ENCODE data around the gene GPI. TPM values are rescaled to one million over a fixed set of nuclear protein-coding genes. Genes with fewer than 3 reads are reported as not detected.
A peak's percentile ranks its signal among the peaks of the same experiment; 100 is the strongest.
"Not testable (repeated sequence)": the region's sequence is repeated elsewhere in the genome, so short reads cannot be mapped to it uniquely, and the experiment has no call there.

Gene GPI
- total RNA-seq, 3 donors from 2014 or later (not counting 1 experiment from before 2014, with no cell fraction given), result 98.5 to 132 (median 104) TPM

DNA sequence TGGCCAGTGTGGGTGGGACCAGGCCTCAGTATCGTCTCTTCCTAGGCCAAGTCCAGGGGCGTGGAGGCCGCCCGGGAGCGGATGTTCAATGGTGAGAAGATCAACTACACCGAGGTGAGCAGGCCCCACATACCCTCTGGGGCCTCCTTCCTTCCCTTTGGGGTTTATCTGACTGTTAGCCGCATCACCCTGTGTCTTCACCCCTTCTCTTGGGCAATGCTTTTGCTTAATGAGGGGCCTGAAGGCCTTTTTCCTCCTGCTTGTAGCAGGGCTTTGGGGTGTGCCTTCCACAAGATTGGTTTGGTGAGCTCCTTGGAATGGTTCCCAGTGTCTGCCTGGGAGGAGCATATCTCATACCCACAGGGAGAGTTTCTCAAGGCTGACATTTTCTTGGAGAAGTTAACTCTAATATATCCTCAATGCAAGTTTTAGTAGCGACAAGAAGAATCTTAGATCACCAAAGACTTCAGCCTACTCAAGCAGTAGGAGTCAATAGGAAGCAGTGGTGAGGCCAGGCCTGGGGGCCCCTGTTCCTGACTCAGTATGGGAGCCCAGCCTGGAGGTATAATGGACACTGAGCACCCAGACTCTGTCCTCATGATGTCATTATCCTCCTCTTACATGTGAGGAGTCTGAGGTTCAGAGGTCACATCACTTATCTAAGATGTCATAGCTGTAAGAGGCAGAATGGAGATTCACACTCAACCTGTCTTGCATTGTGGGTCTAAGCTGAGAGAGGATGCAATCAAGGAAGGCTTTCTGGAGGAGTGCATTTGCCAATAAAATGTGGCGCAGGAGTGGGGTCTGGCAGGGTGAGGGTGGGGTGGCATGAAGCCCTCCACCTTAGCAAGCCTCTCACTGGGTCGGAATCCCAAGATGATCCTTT lies 2.0 kb downstream of the GPI start:
- H3K36me3 Mint-ChIP-seq, result no peaks in the 10 kb centered on the region
- intact Hi-C loops (cut with micrococcal nuclease), result no loop called here
- WGBS (ENCODE audit: insufficient coverage), result 82% methylated on average over 10 of the region's 10 CpGs

DNA sequence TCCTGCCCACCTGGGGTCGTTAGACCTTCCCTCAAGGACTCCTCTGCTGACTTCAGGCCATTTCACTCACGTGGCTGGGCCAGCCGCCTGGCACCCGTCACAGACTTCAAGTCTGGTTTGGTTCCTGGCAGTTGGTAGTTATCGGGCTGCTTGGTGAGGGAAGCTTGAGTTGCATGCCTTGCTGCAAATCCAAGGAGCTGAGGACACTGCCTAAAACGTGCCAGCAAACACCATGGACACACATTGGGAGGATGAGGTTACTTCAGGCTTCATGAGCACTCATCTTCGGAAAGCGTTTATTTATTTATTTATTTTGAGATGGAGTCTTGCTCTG lies 2.6 kb downstream of the GPI start:
- no peak overlapping the region for H3K4me3 ChIP-seq (ENCODE audit: low read length)
- no peak for DNase-seq
- TF ChIP-seq, protein P1, sequence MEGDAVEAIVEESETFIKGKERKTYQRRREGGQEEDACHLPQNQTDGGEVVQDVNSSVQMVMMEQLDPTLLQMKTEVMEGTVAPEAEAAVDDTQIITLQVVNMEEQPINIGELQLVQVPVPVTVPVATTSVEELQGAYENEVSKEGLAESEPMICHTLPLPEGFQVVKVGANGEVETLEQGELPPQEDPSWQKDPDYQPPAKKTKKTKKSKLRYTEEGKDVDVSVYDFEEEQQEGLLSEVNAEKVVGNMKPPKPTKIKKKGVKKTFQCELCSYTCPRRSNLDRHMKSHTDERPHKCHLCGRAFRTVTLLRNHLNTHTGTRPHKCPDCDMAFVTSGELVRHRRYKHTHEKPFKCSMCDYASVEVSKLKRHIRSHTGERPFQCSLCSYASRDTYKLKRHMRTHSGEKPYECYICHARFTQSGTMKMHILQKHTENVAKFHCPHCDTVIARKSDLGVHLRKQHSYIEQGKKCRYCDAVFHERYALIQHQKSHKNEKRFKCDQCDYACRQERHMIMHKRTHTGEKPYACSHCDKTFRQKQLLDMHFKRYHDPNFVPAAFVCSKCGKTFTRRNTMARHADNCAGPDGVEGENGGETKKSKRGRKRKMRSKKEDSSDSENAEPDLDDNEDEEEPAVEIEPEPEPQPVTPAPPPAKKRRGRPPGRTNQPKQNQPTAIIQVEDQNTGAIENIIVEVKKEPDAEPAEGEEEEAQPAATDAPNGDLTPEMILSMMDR (IDR thresholded peaks at IDR 0.05), result no peak
- no peaks in the 10 kb centered on the region for H3K9me3 ChIP-seq (ENCODE audit: control insufficient read depth, insufficient read depth, low read length)
- no peaks in the 10 kb centered on the region for H3K36me3 Mint-ChIP-seq
- H3K4me1 Mint-ChIP-seq, result peaks cover 26 to 39% of the 10 kb centered on the region in 2 donors
- no peak for ATAC-seq
- peaks cover 36% of the 10 kb centered on the region for H3K36me3 ChIP-seq (ENCODE audit: control insufficient read depth, insufficient read depth, low read length)
- H3K4me3 Mint-ChIP-seq, result no peak overlapping the region
- no peak overlapping the region for H3K27ac ChIP-seq (ENCODE audit: low read length)
- peaks cover 23% of the 10 kb centered on the region for H3K4me1 ChIP-seq (ENCODE audit: control insufficient read depth, insufficient read depth, low read length)
- H3K27ac Mint-ChIP-seq, result no peak overlapping the region
- no peaks in the 10 kb centered on the region for H3K9me3 Mint-ChIP-seq
- H3K27me3 ChIP-seq (ENCODE audit: control insufficient read depth, insufficient read depth, low read length), result no peaks in the 10 kb centered on the region
- WGBS (ENCODE audit: insufficient coverage), result 95% methylated on average over 8 of the region's 8 CpGs
- intact Hi-C loops (cut with micrococcal nuclease), result no loop called here
- H3K27me3 Mint-ChIP-seq (ENCODE audit: low read depth in 2 of 2), result no peaks in the 10 kb centered on the region

More for the DNA sequence above, 2.0 kb downstream of the GPI start:
- peak overlapping the region; percentile 88 for H3K4me3 Mint-ChIP-seq
- H3K4me1 Mint-ChIP-seq, result peaks cover 26 to 39% of the 10 kb centered on the region in 2 donors
- Histone ChIP-seq H3K27ac (ENCODE audit: low read length) (peak overlapping the region; percentile 9), H3K27me3 (ENCODE audit: control insufficient read depth, insufficient read depth, low read length) (no peaks in the 10 kb centered on the region), H3K4me1 (ENCODE audit: control insufficient read depth, insufficient read depth, low read length) (peaks cover 23% of the 10 kb centered on the region), H3K36me3 (ENCODE audit: control insufficient read depth, insufficient read depth, low read length) (peaks cover 33% of the 10 kb centered on the region), H3K4me3 (ENCODE audit: low read length) (no peak overlapping the region), H3K9me3 (ENCODE audit: control insufficient read depth, insufficient read depth, low read length) (no peaks in the 10 kb centered on the region)
- TF ChIP-seq, protein P1 (IDR thresholded peaks at IDR 0.05), result no peak
- H3K27me3 Mint-ChIP-seq (ENCODE audit: low read depth in 2 of 2), result no peaks in the 10 kb centered on the region
- ATAC-seq (peak in 1 of 3 donors; percentile 52), DNase-seq (peak in 1 of 2 donors; percentile 22)
- peak overlapping the region; percentile 11 to 77 for H3K27ac Mint-ChIP-seq
- no peaks in the 10 kb centered on the region for H3K9me3 Mint-ChIP-seq

DNA sequence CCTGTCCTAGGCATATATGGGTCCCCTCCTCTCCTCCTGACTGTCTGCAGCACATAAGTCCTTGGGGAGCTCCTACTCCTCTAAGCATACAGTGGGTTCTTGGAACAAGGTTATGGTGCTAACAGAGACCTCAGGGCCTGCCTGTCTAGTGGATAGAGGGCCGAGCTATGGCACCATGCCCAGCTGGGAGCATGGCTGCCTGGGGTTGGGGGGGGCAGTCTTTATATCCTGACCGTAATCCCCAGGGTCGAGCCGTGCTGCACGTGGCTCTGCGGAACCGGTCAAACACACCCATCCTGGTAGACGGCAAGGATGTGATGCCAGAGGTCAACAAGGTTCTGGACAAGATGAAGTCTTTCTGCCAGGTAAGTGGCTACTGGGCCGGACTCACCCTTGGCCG lies 3.3 kb downstream of the GPI start:
- TF ChIP-seq, protein P1 (IDR thresholded peaks at IDR 0.05), result no peak

DNA sequence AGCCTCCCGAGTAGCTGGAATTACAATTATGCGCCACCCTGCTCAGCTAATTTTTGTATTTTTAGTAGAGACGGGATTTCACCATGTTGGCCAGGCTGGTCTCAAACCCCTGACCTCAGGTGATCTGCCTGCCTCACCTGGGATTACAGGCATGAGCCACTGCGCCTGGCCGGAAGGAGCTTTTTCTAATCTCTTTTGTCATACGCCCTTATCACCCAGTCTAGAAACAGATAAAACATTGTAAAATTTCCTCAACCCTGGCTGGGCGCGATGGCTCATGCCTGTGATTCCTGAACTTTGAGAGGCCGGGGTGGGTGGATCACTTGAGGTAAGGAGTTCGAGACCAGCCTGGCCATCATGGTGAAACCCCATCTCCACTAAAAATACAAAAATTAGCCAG lies 4.2 kb downstream of the GPI start:
- H3K4me1 Mint-ChIP-seq, result peaks cover 26 to 40% of the 10 kb centered on the region in 2 donors
- H3K9me3 Mint-ChIP-seq; H3K36me3 Mint-ChIP-seq; H3K27ac Mint-ChIP-seq; H3K27me3 ChIP-seq (ENCODE audit: control insufficient read depth, insufficient read depth, low read length); H3K4me3 ChIP-seq (ENCODE audit: low read length); H3K9me3 ChIP-seq (ENCODE audit: control insufficient read depth, insufficient read depth, low read length); H3K27ac ChIP-seq (ENCODE audit: low read length); intact Hi-C loops (cut with micrococcal nuclease); H3K4me3 Mint-ChIP-seq; H3K27me3 Mint-ChIP-seq (ENCODE audit: low read depth in 2 of 2); DNase-seq; ATAC-seq: not testable (repeated sequence)
- Histone ChIP-seq H3K36me3 (ENCODE audit: control insufficient read depth, insufficient read depth, low read length) (peaks cover 37% of the 10 kb centered on the region), H3K4me1 (ENCODE audit: control insufficient read depth, insufficient read depth, low read length) (peaks cover 23% of the 10 kb centered on the region)
- 98% methylated on average over 10 of the region's 10 CpGs for WGBS (ENCODE audit: insufficient coverage)

More for the DNA sequence above, 3.3 kb downstream of the GPI start:
- WGBS (ENCODE audit: insufficient coverage), result 96% methylated on average over 10 of the region's 10 CpGs
- Mint-ChIP-seq H3K27me3 (ENCODE audit: low read depth in 2 of 2) (no peaks in the 10 kb centered on the region), H3K9me3 (no peaks in the 10 kb centered on the region), H3K4me1 (peaks cover 26 to 39% of the 10 kb centered on the region in 2 donors), H3K27ac (peak overlapping the region in 1 of 2 donors; percentile 49), H3K4me3 (no peak overlapping the region), H3K36me3 (no peaks in the 10 kb centered on the region)
- Histone ChIP-seq H3K4me3 (ENCODE audit: low read length) (no peak overlapping the region), H3K9me3 (ENCODE audit: control insufficient read depth, insufficient read depth, low read length) (no peaks in the 10 kb centered on the region), H3K36me3 (ENCODE audit: control insufficient read depth, insufficient read depth, low read length) (peaks cover 36% of the 10 kb centered on the region), H3K27ac (ENCODE audit: low read length) (no peak overlapping the region), H3K27me3 (ENCODE audit: control insufficient read depth, insufficient read depth, low read length) (no peaks in the 10 kb centered on the region), H3K4me1 (ENCODE audit: control insufficient read depth, insufficient read depth, low read length) (peaks cover 23% of the 10 kb centered on the region)
- no peak for ATAC-seq
- DNase-seq, result no peak
- intact Hi-C loops (cut with micrococcal nuclease), result no loop called here

All from natural killer cell (primary cell).